Osteoblast (primary cell): ENCODE measurements around the gene GPR151. TPM values are rescaled to one million over a fixed set of nuclear protein-coding genes. Genes with fewer than 3 reads are reported as not detected.

Experiments
- DNase-seq: peaks from one replicate; pipeline ENCODE4 v3.0.0; 2011; ENCODE audit warnings: low spot score, mixed read lengths; ENCODE audit not compliant: insufficient read length; ENCODE audit errors: missing footprints
- H2AFZ ChIP-seq: 2 replicates; pipeline ENCODE4 v1.6.0; 2011; ENCODE audit warnings: mild to moderate bottlenecking, low read length
- H3K27ac ChIP-seq: 2 replicates; pipeline ENCODE4 v1.5.1; 2011; ENCODE audit warnings: mild to moderate bottlenecking, low read depth, low read length, moderate library complexity
- H3K27me3 ChIP-seq: 2 replicates; pipeline ENCODE4 v1.6.0; 2012; ENCODE audit warnings: mild to moderate bottlenecking, control low read depth, inconsistent platforms, low read length, moderate library complexity; ENCODE audit not compliant: insufficient read depth
- H3K36me3 ChIP-seq: 2 replicates; pipeline ENCODE4 v1.5.1; 2011; ENCODE audit warnings: mild to moderate bottlenecking, low read length, control low read depth, moderate library complexity; ENCODE audit not compliant: insufficient read depth
- H3K4me1 ChIP-seq: 2 replicates; pipeline ENCODE4 v1.5.1; 2011; ENCODE audit warnings: mild to moderate bottlenecking, low read length, control low read depth, moderate library complexity; ENCODE audit not compliant: insufficient read depth
- H3K4me2 ChIP-seq: 2 replicates; pipeline ENCODE4 v1.6.0; 2011; ENCODE audit warnings: mild to moderate bottlenecking, low read length; ENCODE audit not compliant: insufficient read depth
- H3K4me3 ChIP-seq: fragments of 200-600 bp; sonication (generic); 3 replicates; pipeline ENCODE4 v1.5.1; 2012; ENCODE audit warnings: mild to moderate bottlenecking, low read length, inconsistent platforms; ENCODE audit not compliant: insufficient read depth
- H3K79me2 ChIP-seq: 2 replicates; pipeline ENCODE4 v1.6.0; 2012; ENCODE audit warnings: mild to moderate bottlenecking, low read length, control low read depth, inconsistent platforms; ENCODE audit not compliant: insufficient read depth
- H3K9me3 ChIP-seq: 2 replicates; pipeline ENCODE4 v1.5.1; 2011; ENCODE audit warnings: low read depth, low read length, control low read depth
- H4K20me1 ChIP-seq: 2 replicates; pipeline ENCODE4 v1.6.0; 2012; ENCODE audit warnings: mild to moderate bottlenecking, low read length, control low read depth; ENCODE audit not compliant: insufficient read depth
- CTCF ChIP-seq: IDR thresholded peaks from 2 replicates; pipeline ENCODE4 v1.5.1; 2011; ENCODE audit warnings: mild to moderate bottlenecking, low read depth, low read length, moderate library complexity; ENCODE audit errors: extremely low read depth
- total RNA-seq: library from RNA; depleted of rRNA; stranded (reverse); fragments of >200 nt; gene quantifications from 2 replicates; pipeline ENCODE4 v1.2.3, GENCODE V29; 2012

Gene GPR151
- not detected in 2 replicates for total RNA-seq

DNA sequence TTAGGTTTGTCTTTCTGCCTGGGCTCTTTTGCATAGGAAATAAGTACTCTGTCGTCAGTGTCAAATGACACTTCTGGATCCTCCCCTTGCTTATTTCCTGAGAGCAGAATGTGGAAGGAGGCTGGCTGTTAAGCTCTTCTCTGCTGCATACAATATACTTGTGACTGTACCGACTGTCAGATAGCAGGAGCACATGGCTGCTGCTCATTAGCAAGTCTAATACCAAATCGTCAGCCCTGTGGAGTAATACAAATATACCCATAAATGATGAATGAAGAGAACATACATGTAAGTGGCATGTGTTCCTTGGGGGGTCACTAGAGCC is at the start of gene GPR151:
GPR151 (minus strand) TSS at position 40 of the 325 bp plus-strand sequence. CDS start 77 bp downstream, outside the sequence.
- no peaks in the 10 kb centered on the region for H3K9me3 ChIP-seq
- H4K20me1 ChIP-seq = no peaks in the 10 kb centered on the region
- no peaks in the 10 kb centered on the region for H3K79me2 ChIP-seq
- no peak for TF ChIP-seq CTCF
- H2AFZ ChIP-seq = no peak within 1 kb of the TSS
- DNase-seq = no peak
- H3K27me3 ChIP-seq = no peaks in the 10 kb centered on the region
- no peak within 1 kb of the TSS for H3K4me3 ChIP-seq
- peaks cover 6% of the 10 kb centered on the region for H3K36me3 ChIP-seq
- H3K27ac ChIP-seq = no peak within 1 kb of the TSS
- H3K4me1 ChIP-seq = peaks cover 2% of the 10 kb centered on the region
- no peak within 1 kb of the TSS for H3K4me2 ChIP-seq

DNA sequence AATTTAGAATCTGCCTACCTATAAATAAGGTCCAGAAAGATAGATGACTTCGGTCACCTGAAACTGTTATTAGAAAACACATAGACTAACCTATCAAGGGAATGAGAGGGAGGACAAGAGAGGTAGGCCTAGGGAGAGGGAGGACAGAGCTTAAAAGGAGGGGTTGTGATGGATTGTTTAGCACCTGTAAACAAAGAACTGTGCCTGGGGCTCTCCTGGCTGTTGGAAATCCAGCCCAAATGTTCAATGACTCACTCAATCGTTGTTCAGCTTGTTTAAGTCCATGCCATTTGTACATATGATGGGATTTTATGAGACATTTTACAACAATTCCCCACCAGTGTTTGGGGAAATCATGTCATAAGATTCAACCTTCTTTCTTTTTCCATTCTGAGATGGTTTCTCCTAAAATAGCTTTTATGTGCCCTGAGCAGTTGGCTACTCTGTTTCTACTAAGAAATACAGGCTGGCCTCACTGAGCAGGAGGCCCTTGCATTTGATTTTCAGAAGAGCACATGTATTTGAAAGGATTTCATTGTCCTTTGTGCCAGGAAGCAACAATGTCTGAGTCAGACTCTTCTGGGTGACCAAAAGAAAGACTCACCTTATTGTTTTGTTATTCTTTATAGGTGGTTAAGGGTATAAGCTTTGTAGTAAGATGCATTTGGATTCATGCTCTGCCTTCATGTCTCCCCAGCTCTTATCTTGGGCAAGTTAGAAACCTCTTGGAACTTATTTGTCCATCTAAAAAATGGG is 48.2 kb upstream of the GPR151 start:
- Histone ChIP-seq H4K20me1 (no peaks in the 10 kb centered on the region), H3K9me3 (no peaks in the 10 kb centered on the region), H3K27ac (no peak overlapping the region), H3K36me3 (no peaks in the 10 kb centered on the region), H3K79me2 (no peaks in the 10 kb centered on the region), H3K4me2 (no peak overlapping the region), H2AFZ (no peak overlapping the region), H3K27me3 (no peaks in the 10 kb centered on the region), H3K4me3 (no peak overlapping the region), H3K4me1 (peaks cover 18% of the 10 kb centered on the region)
- DNase-seq = no peak
- TF ChIP-seq CTCF = no peak

- Histone ChIP-seq H3K9me3 (no peaks in the 10 kb centered on the region), H3K4me3 (no peak overlapping the region), H3K36me3 (no peaks in the 10 kb centered on the region), H3K4me1 (peaks cover 18% of the 10 kb centered on the region), H4K20me1 (no peaks in the 10 kb centered on the region), H2AFZ (no peak overlapping the region), H3K79me2 (no peaks in the 10 kb centered on the region), H3K27ac (no peak overlapping the region), H3K27me3 (no peaks in the 10 kb centered on the region), H3K4me2 (no peak overlapping the region)
- DNase-seq = no peak
- TF ChIP-seq CTCF = no peak
These were observed 46.5 kb upstream of the GPR151 start for GRCh38 chr5:146562461-146562860.

- no peaks in the 10 kb centered on the region for H4K20me1 ChIP-seq
- no peak overlapping the region for H3K27ac ChIP-seq
- TF ChIP-seq CTCF = no peak
- DNase-seq = no peak
- H3K4me1 ChIP-seq = peaks cover 18% of the 10 kb centered on the region
- no peak overlapping the region for H2AFZ ChIP-seq
- H3K79me2 ChIP-seq = no peaks in the 10 kb centered on the region
- H3K36me3 ChIP-seq = no peaks in the 10 kb centered on the region
- H3K4me2 ChIP-seq = no peak overlapping the region
- H3K9me3 ChIP-seq = no peaks in the 10 kb centered on the region
- H3K27me3 ChIP-seq = no peaks in the 10 kb centered on the region
- H3K4me3 ChIP-seq = no peak overlapping the region
These were observed 45.7 kb upstream of the GPR151 start for GRCh38 chr5:146561711-146562110.
